Posterior vena cava (tissue), 2 donors: ENCODE results near the gene HOXB7. TPM values are rescaled to one million over a fixed set of nuclear protein-coding genes. Genes with fewer than 3 reads are reported as not detected.
A peak's percentile ranks its signal among the peaks of the same experiment; 100 is the strongest.

Experiments
- DNase-seq: peaks from one replicate; pipeline ENCODE4 v3.0.0-alpha.2; 2020; ENCODE audit warnings: low spot score
- intact Hi-C, 2 donors: fragments of 100-400 bp; cut with DNase I; formaldehyde crosslinking; loops; one replicate each; pipeline versions ENCODE4 v1.14.1 to v1.14.2; 2022 to 2023
- total RNA-seq, 2 donors: library from RNA; stranded (reverse); fragmentation: NEBNext Ultra II Directional; extraction: Animal tissue kit (Norgen Biotek cat#: 25700); gene quantifications; one replicate each; pipeline ENCODE4 v1.2.1, GENCODE V29; 2021
- donor health status: DM: yes; HTN: yes; CAD: no.
- donor health status: DM: yes; HTN: yes; CAD: no.

The HOXB7 gene
- total RNA-seq, 2 donors from 2014 or later, result 8.0 to 11.1 TPM

- intact Hi-C loops, result no loop called here
- DNase-seq, result no peak
These were observed 21.6 kb downstream of the HOXB7 start for GRCh38 chr17:48589060-48589830.

GRCh38 chr17:48588528-48588927 is 22.3 kb downstream of the HOXB7 start:
- no peak for DNase-seq
- intact Hi-C loops, result no loop called here

GRCh38 chr17:48588074-48588415 is 22.8 kb downstream of the HOXB7 start:
- intact Hi-C loops, result no loop called here
- DNase-seq, result no peak

GRCh38 chr17:48587276-48588073 is 23.3 kb downstream of the HOXB7 start:
- intact Hi-C loops, result no loop called here
- DNase-seq, result no peak

GRCh38 chr17:48586355-48587258 is 24.2 kb downstream of the HOXB7 start:
- DNase-seq, result no peak
- intact Hi-C loops, result no loop called here

- intact Hi-C loops, result no loop called here
- DNase-seq, result no peak
These were observed 26.5 kb downstream of the HOXB7 start for GRCh38 chr17:48584223-48584741.

GRCh38 chr17:48583708-48584222 is 27.1 kb downstream of the HOXB7 start:
- no peak for DNase-seq
- intact Hi-C loops, result no loop called here

GRCh38 chr17:48582750-48583069 is 28.1 kb downstream of the HOXB7 start:
- intact Hi-C loops, result no loop called here
- DNase-seq, result no peak

GRCh38 chr17:48579760-48580554 is 30.9 kb downstream of the HOXB7 start:
- no peak for DNase-seq
- intact Hi-C loops, result no loop called here

- intact Hi-C loops, result no loop called here
- no peak for DNase-seq
These were observed 31.4 kb downstream of the HOXB7 start for GRCh38 chr17:48579471-48579759.

GRCh38 chr17:48578616-48579470 is 32.0 kb downstream of the HOXB7 start:
- DNase-seq, result no peak
- intact Hi-C loops, result no loop called here

- peak; percentile 94 for DNase-seq
- intact Hi-C loops, result no loop called here
These were observed 32.7 kb downstream of the HOXB7 start, which contains the start of gene HOXB4 for GRCh38 chr17:48577946-48578615. Gene HOXB4, minus strand, starts transcription at chr17:48578350. Its CDS starts 31 bp downstream, at chr17:48578319.

- no peak for DNase-seq
- intact Hi-C loops, result no loop called here
These were observed 33.4 kb downstream of the HOXB7 start for GRCh38 chr17:48577330-48577945.

GRCh38 chr17:48576479-48577309 is 34.1 kb downstream of the HOXB7 start:
- peak; percentile 85 for DNase-seq
- intact Hi-C loops, result no loop called here

GRCh38 chr17:48575673-48576478 is 34.9 kb downstream of the HOXB7 start:
- intact Hi-C loops, result no loop called here

More at GRCh38 chr17:48575673-48576478, 34.9 kb downstream of the HOXB7 start:
- DNase-seq, result no peak
